ENCODE results near the gene REM2. TPM values are rescaled to one million over a fixed set of nuclear protein-coding genes. Genes with fewer than 3 reads are reported as not detected.

REM2 gene
- total RNA-seq, 1 donor from 2014 or later: 0.41 TPM

GRCh38 chr14:22842211-22843122 is 40.6 kb upstream of the REM2 start:
- Histone ChIP-seq H3K27ac (peak overlapping the region; percentile 30), H3K4me3 (no peak overlapping the region), H3K9me3 (no peaks in the 10 kb centered on the region), H3K27me3 (no peaks in the 10 kb centered on the region), H3K36me3 (peaks cover 60% of the 10 kb centered on the region), H3K4me1 (peaks cover 38% of the 10 kb centered on the region)
- ATAC-seq (no peak), DNase-seq (no peak)
- TF ChIP-seq, protein P1, sequence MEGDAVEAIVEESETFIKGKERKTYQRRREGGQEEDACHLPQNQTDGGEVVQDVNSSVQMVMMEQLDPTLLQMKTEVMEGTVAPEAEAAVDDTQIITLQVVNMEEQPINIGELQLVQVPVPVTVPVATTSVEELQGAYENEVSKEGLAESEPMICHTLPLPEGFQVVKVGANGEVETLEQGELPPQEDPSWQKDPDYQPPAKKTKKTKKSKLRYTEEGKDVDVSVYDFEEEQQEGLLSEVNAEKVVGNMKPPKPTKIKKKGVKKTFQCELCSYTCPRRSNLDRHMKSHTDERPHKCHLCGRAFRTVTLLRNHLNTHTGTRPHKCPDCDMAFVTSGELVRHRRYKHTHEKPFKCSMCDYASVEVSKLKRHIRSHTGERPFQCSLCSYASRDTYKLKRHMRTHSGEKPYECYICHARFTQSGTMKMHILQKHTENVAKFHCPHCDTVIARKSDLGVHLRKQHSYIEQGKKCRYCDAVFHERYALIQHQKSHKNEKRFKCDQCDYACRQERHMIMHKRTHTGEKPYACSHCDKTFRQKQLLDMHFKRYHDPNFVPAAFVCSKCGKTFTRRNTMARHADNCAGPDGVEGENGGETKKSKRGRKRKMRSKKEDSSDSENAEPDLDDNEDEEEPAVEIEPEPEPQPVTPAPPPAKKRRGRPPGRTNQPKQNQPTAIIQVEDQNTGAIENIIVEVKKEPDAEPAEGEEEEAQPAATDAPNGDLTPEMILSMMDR (IDR thresholded peaks at IDR 0.05): no peak
- intact Hi-C loops (cut with DNase I): no loop called here

GRCh38 chr14:22843123-22843925 is 39.7 kb upstream of the REM2 start:
- Histone ChIP-seq H3K36me3 (peaks cover 60% of the 10 kb centered on the region), H3K9me3 (no peaks in the 10 kb centered on the region), H3K4me3 (no peak overlapping the region), H3K27me3 (no peaks in the 10 kb centered on the region), H3K4me1 (peaks cover 44% of the 10 kb centered on the region), H3K27ac (peak overlapping the region; percentile 30)
- ATAC-seq (no peak), DNase-seq (no peak)
- intact Hi-C loops (cut with DNase I): no loop called here
- TF ChIP-seq, protein P1 (IDR thresholded peaks at IDR 0.05): no peak

DNA sequence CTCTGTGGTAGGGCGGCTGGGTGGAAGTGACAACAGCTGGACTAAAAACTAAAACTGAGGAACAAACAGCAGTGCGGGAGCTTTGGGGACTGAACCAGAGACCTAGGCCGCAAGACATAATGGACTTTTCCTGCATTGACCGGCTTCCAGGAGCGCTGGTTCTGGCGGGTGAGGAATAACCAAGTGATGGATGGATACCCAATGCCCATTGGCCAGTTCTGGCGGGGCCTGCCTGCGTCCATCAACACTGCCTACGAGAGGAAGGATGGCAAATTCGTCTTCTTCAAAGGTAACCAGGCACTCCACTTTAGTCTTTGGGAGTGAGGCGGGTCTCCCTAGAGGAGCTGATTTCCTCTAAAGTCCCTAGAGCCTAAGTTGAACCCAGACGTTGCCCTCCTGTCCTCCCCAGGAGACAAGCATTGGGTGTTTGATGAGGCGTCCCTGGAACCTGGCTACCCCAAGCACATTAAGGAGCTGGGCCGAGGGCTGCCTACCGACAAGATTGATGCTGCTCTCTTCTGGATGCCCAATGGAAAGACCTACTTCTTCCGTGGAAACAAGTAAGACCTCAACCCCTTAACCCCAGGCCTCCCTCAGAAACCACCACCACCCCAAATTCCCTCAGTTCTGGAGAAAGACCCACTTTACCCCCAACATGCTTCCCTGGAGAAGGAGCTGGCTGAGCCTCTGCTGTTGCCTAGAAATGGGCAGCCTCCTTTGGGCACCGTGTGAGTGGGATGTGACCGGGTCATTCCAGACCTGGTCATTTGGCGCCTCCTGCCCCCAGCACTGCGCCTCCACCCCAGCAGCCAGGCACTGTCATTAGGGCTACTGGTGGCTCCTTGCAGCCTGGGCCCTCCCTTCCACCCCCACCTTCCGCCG is 38.6 kb upstream of the REM2 start:
- Histone ChIP-seq H3K36me3 (peaks cover 60% of the 10 kb centered on the region), H3K9me3 (no peaks in the 10 kb centered on the region), H3K27me3 (no peaks in the 10 kb centered on the region), H3K4me3 (no peak overlapping the region), H3K27ac (no peak overlapping the region), H3K4me1 (peaks cover 40% of the 10 kb centered on the region)
- intact Hi-C loops (cut with DNase I): no loop called here
- ATAC-seq (no peak), DNase-seq (no peak)
- TF ChIP-seq, protein P1 (IDR thresholded peaks at IDR 0.05): no peak

DNA sequence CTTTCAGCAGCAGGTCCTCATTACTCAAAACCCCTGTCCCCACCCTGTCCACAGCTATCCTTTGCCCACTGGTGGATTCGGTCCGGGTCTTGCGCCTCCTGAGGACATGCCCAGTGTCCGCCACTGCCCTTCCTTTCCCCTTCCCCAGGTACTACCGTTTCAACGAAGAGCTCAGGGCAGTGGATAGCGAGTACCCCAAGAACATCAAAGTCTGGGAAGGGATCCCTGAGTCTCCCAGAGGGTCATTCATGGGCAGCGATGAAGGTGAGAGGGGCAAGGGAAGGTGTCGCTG is 38.0 kb upstream of the REM2 start:
- TF ChIP-seq, protein P1 (IDR thresholded peaks at IDR 0.05): no peak
- DNase-seq (no peak), ATAC-seq (no peak)
- no peaks in the 10 kb centered on the region for H3K27me3 ChIP-seq
- H3K9me3 ChIP-seq: no peaks in the 10 kb centered on the region
- H3K36me3 ChIP-seq: peaks cover 60% of the 10 kb centered on the region
- peaks cover 40% of the 10 kb centered on the region for H3K4me1 ChIP-seq
- intact Hi-C loops (cut with DNase I): no loop called here
- H3K27ac ChIP-seq: no peak overlapping the region
- no peak overlapping the region for H3K4me3 ChIP-seq

DNA sequence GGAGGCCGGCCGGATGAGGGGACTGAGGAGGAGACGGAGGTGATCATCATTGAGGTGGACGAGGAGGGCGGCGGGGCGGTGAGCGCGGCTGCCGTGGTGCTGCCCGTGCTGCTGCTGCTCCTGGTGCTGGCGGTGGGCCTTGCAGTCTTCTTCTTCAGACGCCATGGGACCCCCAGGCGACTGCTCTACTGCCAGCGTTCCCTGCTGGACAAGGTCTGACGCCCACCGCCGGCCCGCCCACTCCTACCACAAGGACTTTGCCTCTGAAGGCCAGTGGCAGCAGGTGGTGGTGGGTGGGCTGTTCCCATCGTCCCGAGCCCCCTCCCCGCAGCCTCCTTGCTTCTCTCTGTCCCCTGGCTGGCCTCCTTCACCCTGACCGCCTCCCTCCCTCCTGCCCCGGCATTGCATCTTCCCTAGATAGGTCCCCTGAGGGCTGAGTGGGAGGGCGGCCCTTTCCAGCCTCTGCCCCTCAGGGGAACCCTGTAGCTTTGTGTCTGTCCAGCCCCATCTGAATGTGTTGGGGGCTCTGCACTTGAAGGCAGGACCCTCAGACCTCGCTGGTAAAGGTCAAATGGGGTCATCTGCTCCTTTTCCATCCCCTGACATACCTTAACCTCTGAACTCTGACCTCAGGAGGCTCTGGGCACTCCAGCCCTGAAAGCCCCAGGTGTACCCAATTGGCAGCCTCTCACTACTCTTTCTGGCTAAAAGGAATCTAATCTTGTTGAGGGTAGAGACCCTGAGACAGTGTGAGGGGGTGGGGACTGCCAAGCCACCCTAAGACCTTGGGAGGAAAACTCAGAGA is 37.0 kb upstream of the REM2 start:
- DNase-seq: peak; percentile 61
- ATAC-seq: no peak
- Histone ChIP-seq H3K27ac (peak overlapping the region; percentile 65), H3K9me3 (no peaks in the 10 kb centered on the region), H3K27me3 (no peaks in the 10 kb centered on the region), H3K36me3 (peaks cover 60% of the 10 kb centered on the region), H3K4me3 (no peak overlapping the region), H3K4me1 (peaks cover 41% of the 10 kb centered on the region)
- intact Hi-C loops (cut with DNase I): no loop called here
- TF ChIP-seq, protein P1 (IDR thresholded peaks at IDR 0.05): no peak
